AG04449 (cell line): ENCODE data around the gene CCDC124.

Source experiments
- CTCF ChIA-PET: fragments of 350-600 bp; formaldehyde crosslinking; extraction: SDS; loops from one replicate; lab custom pipeline; 2021; ENCODE audit warnings: antibody characterized with exemption; lab: Yijun Ruan, JAX
- POLR2A ChIA-PET: fragments of 400-600, 350-600 bp; formaldehyde crosslinking; extraction: SDS; loops from one replicate; lab custom pipeline; 2020; ENCODE audit warnings: antibody characterized with exemption, inconsistent platforms; lab: Yijun Ruan, JAX
- DNase-seq: peaks from one replicate; pipeline ENCODE4 v3.0.0-alpha.2; 2010; ENCODE audit warnings: low read depth, low spot score
- H3K4me3 ChIP-seq: 2 replicates; pipeline ENCODE4 v1.5.1; 2011; ENCODE audit warnings: low read depth, mild to moderate bottlenecking, control low read depth, low read length
- TF ChIP-seq, protein P1 (sequence below): IDR thresholded peaks from one replicate; pipeline ENCODE4 v1.5.1; 2011; ENCODE audit warnings: mild to moderate bottlenecking, moderate library complexity, low read length, control low read depth, inconsistent platforms; ENCODE audit not compliant: insufficient read depth; ENCODE audit errors: missing control alignments

CCDC124 gene

DNA sequence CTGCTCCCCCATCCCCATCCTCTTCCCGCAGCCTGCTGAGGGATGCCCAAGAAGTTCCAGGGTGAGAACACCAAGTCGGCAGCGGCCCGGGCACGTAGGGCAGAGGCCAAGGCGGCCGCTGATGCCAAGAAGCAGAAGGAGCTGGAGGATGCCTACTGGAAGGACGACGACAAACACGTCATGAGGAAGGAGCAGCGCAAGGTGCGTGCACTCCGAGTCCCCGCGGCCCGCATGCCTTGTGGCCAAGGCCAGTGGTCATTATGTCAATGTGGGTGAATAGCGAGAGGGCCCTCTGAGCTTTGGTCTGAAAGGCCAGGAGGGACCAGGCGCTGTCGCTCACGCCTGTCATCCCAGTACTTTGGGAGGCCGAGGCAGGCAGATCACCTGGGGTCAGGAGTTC, 3.6 kb downstream of the CCDC124 start:
- CTCF ChIA-PET = interaction anchor here (1.0 to 24.2 kb wide), 5 partner anchors 9 to 76 kb away, joined by 4 to 666 read pairs (median 35); partner anchors contain the start of genes ARRDC2, RPL18A and SLC5A5
- DNase-seq = no peak
- POLR2A ChIA-PET = no interaction called here
- TF ChIP-seq, protein P1, sequence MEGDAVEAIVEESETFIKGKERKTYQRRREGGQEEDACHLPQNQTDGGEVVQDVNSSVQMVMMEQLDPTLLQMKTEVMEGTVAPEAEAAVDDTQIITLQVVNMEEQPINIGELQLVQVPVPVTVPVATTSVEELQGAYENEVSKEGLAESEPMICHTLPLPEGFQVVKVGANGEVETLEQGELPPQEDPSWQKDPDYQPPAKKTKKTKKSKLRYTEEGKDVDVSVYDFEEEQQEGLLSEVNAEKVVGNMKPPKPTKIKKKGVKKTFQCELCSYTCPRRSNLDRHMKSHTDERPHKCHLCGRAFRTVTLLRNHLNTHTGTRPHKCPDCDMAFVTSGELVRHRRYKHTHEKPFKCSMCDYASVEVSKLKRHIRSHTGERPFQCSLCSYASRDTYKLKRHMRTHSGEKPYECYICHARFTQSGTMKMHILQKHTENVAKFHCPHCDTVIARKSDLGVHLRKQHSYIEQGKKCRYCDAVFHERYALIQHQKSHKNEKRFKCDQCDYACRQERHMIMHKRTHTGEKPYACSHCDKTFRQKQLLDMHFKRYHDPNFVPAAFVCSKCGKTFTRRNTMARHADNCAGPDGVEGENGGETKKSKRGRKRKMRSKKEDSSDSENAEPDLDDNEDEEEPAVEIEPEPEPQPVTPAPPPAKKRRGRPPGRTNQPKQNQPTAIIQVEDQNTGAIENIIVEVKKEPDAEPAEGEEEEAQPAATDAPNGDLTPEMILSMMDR = no peak
- no peak overlapping the region for H3K4me3 ChIP-seq

DNA sequence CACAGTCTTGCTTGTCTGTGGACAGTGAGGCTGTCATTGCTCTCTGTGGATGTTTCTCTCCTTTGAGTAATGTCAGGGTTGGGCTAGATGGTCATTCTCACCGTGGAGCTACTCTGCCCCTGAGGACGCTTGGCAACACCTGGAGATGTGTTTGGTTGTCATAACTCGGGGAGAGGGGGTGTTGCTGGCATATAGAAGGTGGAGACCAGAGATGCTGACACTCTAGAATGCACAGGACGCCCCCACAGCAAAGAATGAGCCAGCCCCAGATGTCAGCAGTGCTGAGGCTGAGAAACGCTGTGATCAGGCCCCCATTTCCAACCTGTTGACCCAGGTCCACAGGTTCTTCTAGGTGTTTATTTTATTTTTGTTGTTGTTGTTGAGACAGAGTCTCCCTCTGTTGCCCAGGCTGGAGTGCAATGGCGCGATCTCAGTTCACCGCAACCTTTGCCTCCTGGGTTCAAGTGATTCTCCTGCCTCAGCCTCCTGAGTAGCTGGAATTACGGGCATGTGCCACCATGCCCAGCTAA, 4.6 kb downstream of the CCDC124 start:
- TF ChIP-seq, protein P1 = no peak
- ChIA-PET CTCF (interaction anchor here (0.7 to 24.2 kb wide), 28 partner anchors 8 to 214 kb away, joined by 3 to 666 read pairs (median 4); partner anchors contain the start of genes ARRDC2, RPL18A and SLC5A5), POLR2A (interaction anchor here (0.9 to 1.1 kb wide), 2 partner anchors 59 to 78 kb away, joined by 4 read pairs; partner anchors contain the start of gene RPL18A)
- no peak overlapping the region for H3K4me3 ChIP-seq
- DNase-seq = no peak

DNA sequence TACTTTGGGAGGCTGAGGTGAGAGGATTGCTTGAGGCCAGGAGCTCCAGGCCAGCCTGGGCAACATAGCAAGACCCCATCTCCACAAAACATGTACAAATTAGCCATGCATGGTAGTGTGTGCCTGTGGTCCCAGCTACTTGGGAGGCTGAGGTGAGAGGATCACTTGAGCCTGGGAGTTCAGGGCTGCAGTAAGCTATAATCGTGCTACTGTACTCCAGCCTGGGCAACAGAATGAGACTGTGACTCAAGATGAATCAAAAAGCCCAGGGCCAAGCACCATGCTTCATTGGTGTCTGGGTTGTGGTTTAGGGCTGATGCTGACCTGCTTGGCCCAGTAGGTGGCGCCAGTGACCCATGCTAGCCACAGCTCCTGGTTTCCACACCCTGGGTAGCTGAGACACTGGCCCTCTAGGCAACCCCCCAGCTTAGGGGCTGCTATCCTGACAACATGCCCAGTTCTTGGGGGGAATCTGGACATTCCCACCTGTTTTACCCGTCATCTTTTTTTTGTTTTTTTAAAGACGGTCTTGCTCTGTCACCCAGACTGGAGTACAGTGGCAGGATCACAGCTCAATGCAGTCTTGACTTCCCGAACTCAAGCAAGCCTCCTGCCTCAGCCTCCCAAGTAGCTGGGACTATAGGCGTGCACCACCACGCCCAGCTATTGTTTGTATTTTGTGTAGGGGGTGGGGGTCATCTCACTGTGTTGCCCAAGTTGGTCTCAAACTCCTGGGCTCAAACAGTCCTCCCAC, 5.5 kb downstream of the CCDC124 start:
- ChIA-PET CTCF (interaction anchor here (0.7 to 24.2 kb wide), 31 partner anchors 7 to 213 kb away, joined by 3 to 666 read pairs (median 4); partner anchors contain the start of genes ARRDC2, RPL18A and SLC5A5), POLR2A (interaction anchor here (0.6 to 1.1 kb wide), 5 partner anchors 54 to 79 kb away, joined by 4 to 5 read pairs (median 4); partner anchors contain the start of gene RPL18A)
- no peak overlapping the region for H3K4me3 ChIP-seq
- TF ChIP-seq, protein P1 = peak; percentile 96
- DNase-seq = peak; percentile 26

DNA sequence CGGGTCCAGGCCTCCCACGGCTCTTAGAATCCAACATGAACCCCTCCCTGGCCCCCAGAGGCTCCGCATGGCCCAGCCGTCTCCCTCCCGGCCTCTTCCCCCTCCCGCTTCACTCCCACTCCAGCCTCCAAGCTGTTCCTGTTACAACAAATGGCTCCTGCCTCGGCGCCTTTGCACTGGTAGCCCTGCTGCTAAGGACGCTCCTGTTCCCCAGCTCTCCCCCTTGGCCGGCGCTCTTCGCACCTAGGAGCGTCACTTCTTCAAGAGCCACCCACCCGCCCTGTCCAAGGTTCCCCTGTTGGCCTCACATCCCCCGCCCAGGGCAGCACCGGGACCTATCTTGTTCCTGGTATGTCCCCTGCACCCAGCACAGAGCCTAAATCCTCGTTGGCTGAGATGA, 9.4 kb downstream of the CCDC124 start:
- ChIA-PET POLR2A (interaction anchor here (1.0 kb wide), 1 partner anchor 54 kb away, joined by 3 read pairs; no protein-coding TSS in a partner anchor), CTCF (interaction anchor here (1.0 to 24.2 kb wide), 4 partner anchors 8 to 58 kb away, joined by 3 to 666 read pairs (median 56); partner anchors contain the start of genes ARRDC2 and CCDC124)
- DNase-seq = no peak
- H3K4me3 ChIP-seq = no peak overlapping the region
- TF ChIP-seq, protein P1 = no peak

DNA sequence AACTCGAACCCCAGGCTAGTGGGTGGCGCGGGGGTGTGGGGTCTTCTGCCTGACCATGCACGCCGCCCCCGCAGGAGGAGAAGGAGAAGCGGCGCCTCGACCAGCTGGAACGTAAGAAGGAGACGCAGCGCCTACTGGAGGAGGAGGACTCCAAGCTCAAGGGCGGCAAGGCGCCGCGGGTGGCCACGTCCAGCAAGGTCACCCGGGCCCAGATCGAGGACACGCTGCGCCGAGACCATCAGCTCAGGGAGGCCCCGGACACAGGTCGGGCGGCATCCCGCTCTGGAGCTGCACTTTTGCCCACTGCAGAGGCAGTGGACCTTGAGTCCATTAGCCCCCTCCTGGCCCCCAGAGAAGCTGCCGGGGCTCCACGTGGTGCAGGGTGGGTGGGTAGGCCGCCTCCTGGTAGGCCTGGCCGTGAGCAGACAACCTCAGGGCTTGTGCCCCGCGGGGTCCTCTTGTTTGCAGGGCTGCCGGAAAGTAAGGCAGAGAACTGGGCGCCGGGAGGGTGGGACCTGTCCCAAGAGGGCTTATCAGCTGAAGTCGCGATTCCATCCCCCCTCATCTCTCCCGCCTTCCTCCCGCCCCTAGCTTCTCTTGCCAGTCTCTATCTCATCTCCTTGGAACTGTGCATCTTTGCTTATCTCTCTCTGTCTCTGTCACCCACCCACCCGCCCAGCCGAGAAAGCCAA, 9.9 kb downstream of the CCDC124 start:
- TF ChIP-seq, protein P1 = no peak
- H3K4me3 ChIP-seq = no peak overlapping the region
- ChIA-PET CTCF (interaction anchor here (1.0 to 24.2 kb wide), 3 partner anchors 8 to 58 kb away, joined by 4 to 666 read pairs (median 109); partner anchors contain the start of genes ARRDC2 and CCDC124), POLR2A (interaction anchor here (1.0 kb wide), 1 partner anchor 54 kb away, joined by 3 read pairs; no protein-coding TSS in a partner anchor)
- DNase-seq = no peak
